ENCODE results near the gene DNASE1L1.

DNASE1L1 gene

GRCh38 chrX:154434394-154435168, 25.5 kb upstream of the DNASE1L1 start:
- H3K9me3 ChIP-seq, result no peaks in the 10 kb centered on the region
- H3K36me3 ChIP-seq, result peaks cover 0 to 41% (median 20%) of the 10 kb centered on the region in 3 donors
- H3K27me3 ChIP-seq, result no peaks in the 10 kb centered on the region
- no peak for TF ChIP-seq CTCF (IDR thresholded peaks at IDR 0.05)
- DNase-seq, result no peak
- intact Hi-C loops (cut with DNase I; ENCODE audit: low total_unique reads), result no loop called here
- no peak overlapping the region for H3K4me3 ChIP-seq
- H3K27ac ChIP-seq, result no peak overlapping the region
- H3K4me1 ChIP-seq, result peaks cover 0 to 32% (median 14%) of the 10 kb centered on the region in 4 donors

- Histone ChIP-seq H3K9me3 (no peaks in the 10 kb centered on the region), H3K4me1 (peaks cover 0 to 32% (median 8%) of the 10 kb centered on the region in 4 donors), H3K36me3 (peaks cover 0 to 41% (median 20%) of the 10 kb centered on the region in 3 donors), H3K27me3 (no peaks in the 10 kb centered on the region), H3K4me3 (no peak overlapping the region), H3K27ac (no peak overlapping the region)
- no peak for DNase-seq
- no peak for TF ChIP-seq CTCF (IDR thresholded peaks at IDR 0.05)
- intact Hi-C loops (cut with DNase I; ENCODE audit: low total_unique reads), result no loop called here
Measured at GRCh38 chrX:154433605-154434004, 24.6 kb upstream of the DNASE1L1 start.

- Histone ChIP-seq H3K36me3 (peaks cover 0 to 41% (median 20%) of the 10 kb centered on the region in 3 donors), H3K4me3 (no peak overlapping the region), H3K27me3 (no peaks in the 10 kb centered on the region), H3K27ac (no peak overlapping the region), H3K4me1 (peaks cover 0 to 29% (median under 1%) of the 10 kb centered on the region in 4 donors), H3K9me3 (no peaks in the 10 kb centered on the region)
- intact Hi-C loops (cut with DNase I; ENCODE audit: low total_unique reads), result no loop called here
- no peak for DNase-seq
- TF ChIP-seq CTCF (IDR thresholded peaks at IDR 0.05), result no peak
Measured at GRCh38 chrX:154432210-154432609, 23.2 kb upstream of the DNASE1L1 start.

GRCh38 chrX:154431341-154431740, 22.3 kb upstream of the DNASE1L1 start:
- peak; percentile 48 to 76 for DNase-seq
- intact Hi-C loops (cut with DNase I; ENCODE audit: low total_unique reads), result no loop called here
- no peak overlapping the region for H3K27ac ChIP-seq

GRCh38 chrX:154430916-154431315, 21.9 kb upstream of the DNASE1L1 start:
- H3K9me3 ChIP-seq, result no peaks in the 10 kb centered on the region
- peaks cover 0 to 40% (median 20%) of the 10 kb centered on the region in 3 donors for H3K36me3 ChIP-seq
- DNase-seq, result no peak
- intact Hi-C loops (cut with DNase I; ENCODE audit: low total_unique reads), result no loop called here
- TF ChIP-seq CTCF (IDR thresholded peaks at IDR 0.05), result no peak
- H3K4me1 ChIP-seq, result peaks cover 0 to 24% (median 2%) of the 10 kb centered on the region in 4 donors
- H3K27me3 ChIP-seq, result no peaks in the 10 kb centered on the region
- H3K4me3 ChIP-seq, result no peak overlapping the region
- no peak overlapping the region for H3K27ac ChIP-seq

More at GRCh38 chrX:154431341-154431740, 22.3 kb upstream of the DNASE1L1 start:
- peaks cover 0 to 41% (median 20%) of the 10 kb centered on the region in 3 donors for H3K36me3 ChIP-seq
- no peak for TF ChIP-seq CTCF (IDR thresholded peaks at IDR 0.05)
- no peaks in the 10 kb centered on the region for H3K9me3 ChIP-seq
- H3K4me1 ChIP-seq, result peaks cover 0 to 28% (median 2%) of the 10 kb centered on the region in 4 donors
- H3K4me3 ChIP-seq, result no peak overlapping the region
- no peaks in the 10 kb centered on the region for H3K27me3 ChIP-seq

Data from tibial artery (tissue), 4 donors.